Heart left ventricle (tissue), 13 donors: ENCODE results near the gene SNX24.

Experiments
- POLR2A ChIP-seq, 2 donors: fragments of 450-650 bp; IDR thresholded peaks; one replicate each; pipeline ENCODE4 v1.6.1; 2017; ENCODE audit warnings: antibody characterized with exemption in 2 of 2, mild to moderate bottlenecking in 2 of 2, moderate library complexity in 2 of 2
- TF ChIP-seq, protein P1 (sequence below), 12 donors: fragments of 200-600 bp; sonication (generic) in 4 of 12; IDR thresholded peaks; one replicate each; pipeline versions ENCODE4 v1.5.0 to v1.8.0; 2018 to 2022; ENCODE audit warnings: antibody characterized with exemption in 12 of 12, mild to moderate bottlenecking in 5 of 12
- donor health status: ischemic (EF 13 %, LVEDD 7.1; RV severe dilation, severe dysfunction).
- donor health status: DM: no; HTN: yes; CAD: no.
- donor health status: DM: no; HTN: no; CAD: no.
- donor health status: ischemic (EF 25% LVEDD 6.9; RV normal size, moderate dysfunction).
- donor health status: ischemic (EF 25% LVEDD 5.7; RV mildly dilated, moderate dysfunction).
- donor health status: ischemic (EF 35%, LVEDD 5.7; RV mildly dilated, moderate dysfunction).
- donor health status: nonischemic (EF 11% LVEDD 7.7; RV severe dilation, severe dysfunction).
- donor health status: DM: yes; HTN: yes; CAD: no.
- donor health status: PGD.
- donor health status: ischemic (EF 29% LVEDD 5.4; RV normal size, mild dysfunction).
- donor health status: nonischemic (EF 23%, LVEDD 6.1; RV moderate dilation, normal function).

DNA sequence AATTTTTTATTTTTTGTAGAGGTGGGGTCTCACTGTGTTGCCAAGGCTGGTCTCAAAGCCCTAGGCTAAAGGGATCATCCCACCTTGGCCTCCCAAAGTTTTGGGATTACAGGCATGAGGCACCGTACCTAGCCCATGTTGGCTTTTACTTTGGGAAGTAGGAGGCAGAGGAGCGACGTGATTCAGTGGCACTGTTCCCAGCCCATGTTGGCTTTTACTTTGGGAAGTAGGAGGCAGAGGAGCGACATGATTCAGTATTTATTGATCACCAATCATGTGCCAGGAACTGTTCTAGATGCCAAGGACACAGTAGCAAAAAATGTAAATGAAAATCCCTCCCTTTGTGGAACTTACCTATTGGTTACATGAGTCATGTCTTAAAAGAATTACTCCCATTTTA, 18.3 kb downstream of the SNX24 start:
- TF ChIP-seq POLR2A (IDR thresholded peaks at IDR 0.05): no peak
- TF ChIP-seq, protein P1, sequence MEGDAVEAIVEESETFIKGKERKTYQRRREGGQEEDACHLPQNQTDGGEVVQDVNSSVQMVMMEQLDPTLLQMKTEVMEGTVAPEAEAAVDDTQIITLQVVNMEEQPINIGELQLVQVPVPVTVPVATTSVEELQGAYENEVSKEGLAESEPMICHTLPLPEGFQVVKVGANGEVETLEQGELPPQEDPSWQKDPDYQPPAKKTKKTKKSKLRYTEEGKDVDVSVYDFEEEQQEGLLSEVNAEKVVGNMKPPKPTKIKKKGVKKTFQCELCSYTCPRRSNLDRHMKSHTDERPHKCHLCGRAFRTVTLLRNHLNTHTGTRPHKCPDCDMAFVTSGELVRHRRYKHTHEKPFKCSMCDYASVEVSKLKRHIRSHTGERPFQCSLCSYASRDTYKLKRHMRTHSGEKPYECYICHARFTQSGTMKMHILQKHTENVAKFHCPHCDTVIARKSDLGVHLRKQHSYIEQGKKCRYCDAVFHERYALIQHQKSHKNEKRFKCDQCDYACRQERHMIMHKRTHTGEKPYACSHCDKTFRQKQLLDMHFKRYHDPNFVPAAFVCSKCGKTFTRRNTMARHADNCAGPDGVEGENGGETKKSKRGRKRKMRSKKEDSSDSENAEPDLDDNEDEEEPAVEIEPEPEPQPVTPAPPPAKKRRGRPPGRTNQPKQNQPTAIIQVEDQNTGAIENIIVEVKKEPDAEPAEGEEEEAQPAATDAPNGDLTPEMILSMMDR (IDR thresholded peaks at IDR 0.05): no peak
